Measurements from ENCODE around the gene SYCP2.
"Not testable (repeated sequence)": the region's sequence is repeated elsewhere in the genome, so short reads cannot be mapped to it uniquely, and the experiment has no call there.

SYCP2 gene, protein sequence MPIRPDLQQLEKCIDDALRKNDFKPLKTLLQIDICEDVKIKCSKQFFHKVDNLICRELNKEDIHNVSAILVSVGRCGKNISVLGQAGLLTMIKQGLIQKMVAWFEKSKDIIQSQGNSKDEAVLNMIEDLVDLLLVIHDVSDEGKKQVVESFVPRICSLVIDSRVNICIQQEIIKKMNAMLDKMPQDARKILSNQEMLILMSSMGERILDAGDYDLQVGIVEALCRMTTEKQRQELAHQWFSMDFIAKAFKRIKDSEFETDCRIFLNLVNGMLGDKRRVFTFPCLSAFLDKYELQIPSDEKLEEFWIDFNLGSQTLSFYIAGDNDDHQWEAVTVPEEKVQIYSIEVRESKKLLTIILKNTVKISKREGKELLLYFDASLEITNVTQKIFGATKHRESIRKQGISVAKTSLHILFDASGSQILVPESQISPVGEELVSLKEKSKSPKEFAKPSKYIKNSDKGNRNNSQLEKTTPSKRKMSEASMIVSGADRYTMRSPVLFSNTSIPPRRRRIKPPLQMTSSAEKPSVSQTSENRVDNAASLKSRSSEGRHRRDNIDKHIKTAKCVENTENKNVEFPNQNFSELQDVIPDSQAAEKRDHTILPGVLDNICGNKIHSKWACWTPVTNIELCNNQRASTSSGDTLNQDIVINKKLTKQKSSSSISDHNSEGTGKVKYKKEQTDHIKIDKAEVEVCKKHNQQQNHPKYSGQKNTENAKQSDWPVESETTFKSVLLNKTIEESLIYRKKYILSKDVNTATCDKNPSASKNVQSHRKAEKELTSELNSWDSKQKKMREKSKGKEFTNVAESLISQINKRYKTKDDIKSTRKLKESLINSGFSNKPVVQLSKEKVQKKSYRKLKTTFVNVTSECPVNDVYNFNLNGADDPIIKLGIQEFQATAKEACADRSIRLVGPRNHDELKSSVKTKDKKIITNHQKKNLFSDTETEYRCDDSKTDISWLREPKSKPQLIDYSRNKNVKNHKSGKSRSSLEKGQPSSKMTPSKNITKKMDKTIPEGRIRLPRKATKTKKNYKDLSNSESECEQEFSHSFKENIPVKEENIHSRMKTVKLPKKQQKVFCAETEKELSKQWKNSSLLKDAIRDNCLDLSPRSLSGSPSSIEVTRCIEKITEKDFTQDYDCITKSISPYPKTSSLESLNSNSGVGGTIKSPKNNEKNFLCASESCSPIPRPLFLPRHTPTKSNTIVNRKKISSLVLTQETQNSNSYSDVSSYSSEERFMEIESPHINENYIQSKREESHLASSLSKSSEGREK (N-terminal part only)

DNA sequence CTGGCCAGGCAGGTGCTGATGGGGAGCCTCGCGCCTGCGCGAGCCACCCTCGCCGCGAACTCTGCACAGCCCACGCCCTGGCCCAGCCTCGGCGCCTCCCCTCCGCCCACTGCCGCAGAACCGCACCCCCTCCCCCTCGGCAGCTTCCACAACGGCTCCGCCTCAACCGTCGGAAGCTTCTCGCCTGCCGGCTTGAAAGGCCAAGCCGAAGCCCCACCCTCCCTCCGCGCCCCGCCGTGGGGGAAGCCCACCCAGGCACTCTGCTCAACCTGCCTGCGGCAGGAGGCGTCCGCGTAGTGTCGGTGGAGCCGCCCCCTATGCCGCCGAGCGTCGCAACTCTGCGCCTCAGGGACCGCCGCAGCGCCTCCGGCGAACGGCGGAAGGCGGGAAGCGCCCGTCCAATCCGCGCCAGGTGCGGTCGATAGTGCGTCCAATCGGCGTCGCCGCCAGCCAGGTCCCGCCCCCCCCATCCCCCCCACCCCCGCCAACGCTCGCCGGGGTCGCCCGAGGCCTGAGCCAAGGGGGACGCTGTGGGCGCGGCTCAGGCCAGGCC is at the start of gene SYCP2:
Gene SYCP2, minus strand, starts transcription at position 342 of the 553 bp plus-strand sequence. CDS start 11,224 bp downstream, outside the sequence.
- peak; percentile 56 for DNase-seq

GRCh38 chr20:59983076-59983475 is 49.6 kb upstream of the SYCP2 start:
- no peak for DNase-seq

DNA sequence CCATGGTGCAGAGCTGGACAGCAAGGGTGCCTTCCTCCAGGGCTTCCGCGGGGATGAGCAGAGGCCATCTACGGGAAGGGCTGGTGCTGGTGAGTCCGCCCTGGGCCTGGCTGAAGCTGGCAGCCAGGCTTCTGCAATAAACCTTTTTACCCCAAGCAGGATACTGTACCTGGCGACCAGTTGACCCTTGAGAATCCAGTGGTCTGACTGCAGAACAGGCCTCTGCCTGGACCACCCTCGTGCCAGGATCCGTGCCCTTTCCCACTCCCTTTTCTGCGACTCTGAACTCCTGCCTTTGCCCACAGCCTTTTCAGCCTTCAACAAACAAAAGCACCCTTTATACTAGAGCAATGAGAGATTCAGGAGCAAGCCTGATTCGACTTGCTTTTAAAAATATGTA is 43.6 kb upstream of the SYCP2 start:
- no peak for DNase-seq

DNA sequence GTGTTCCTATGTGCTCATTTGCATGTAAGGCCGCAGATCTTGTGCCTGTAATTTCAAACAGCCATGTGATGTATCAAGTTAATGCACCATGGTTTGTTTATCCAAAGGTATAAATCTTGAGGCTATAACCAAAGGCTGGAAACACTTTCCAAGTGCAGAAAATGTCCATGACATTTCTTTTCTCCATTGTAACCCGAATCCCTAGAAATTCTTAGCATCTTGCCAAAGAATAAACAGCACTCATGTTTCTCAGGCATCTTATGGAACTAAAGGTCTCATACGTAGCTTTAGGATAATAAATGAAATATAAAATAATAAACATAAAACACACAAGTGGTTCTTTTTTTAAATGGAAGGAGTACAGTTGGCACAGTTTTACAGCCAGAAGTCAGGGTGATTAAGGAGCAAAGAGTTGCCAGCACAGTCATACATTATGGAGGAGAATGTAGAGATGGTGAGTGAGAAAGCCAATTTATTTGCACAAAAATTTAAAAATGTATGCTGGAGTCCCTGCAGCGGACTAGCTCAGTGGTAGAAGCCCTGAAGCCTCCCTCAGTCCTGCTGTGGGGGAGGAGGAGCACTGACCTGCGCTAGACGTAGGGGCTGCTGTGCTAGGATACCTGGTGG is 42.8 kb upstream of the SYCP2 start:
- no peak for DNase-seq

DNA sequence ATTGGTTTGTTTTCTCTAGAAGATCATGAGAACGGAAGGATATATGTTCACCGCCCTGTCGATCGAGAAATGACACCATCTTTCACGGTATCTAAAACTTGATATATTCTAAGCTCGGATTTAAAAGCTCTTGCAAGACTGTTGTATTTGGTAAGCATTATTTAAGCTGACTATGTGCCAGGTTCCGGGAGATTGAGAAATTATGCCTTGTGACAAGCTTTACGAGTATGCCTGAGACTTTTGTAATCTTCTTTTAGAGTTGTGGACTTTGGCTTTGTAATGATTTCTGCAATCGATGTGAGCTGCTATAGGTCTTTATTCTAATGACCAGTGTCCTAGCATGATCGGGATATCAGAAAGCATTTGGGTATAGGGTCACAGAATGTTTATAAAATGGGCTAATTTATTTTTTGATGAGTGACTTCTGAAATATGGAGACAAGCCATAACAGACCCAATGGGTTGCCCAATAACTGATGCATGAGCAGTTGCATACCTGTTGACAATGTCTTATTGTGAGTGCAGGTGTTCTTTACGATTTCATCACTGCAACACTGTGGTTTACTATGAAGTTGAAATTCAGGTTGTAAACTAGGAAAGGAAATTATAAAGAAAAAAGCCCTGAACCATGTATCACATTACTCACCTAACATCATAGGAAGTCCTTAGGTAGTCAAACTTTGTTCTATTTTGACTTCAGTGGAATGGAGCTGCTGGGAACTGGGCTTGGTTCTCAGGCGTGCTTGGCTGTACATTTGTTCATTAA is 38.8 kb upstream of the SYCP2 start:
- no peak for DNase-seq

GRCh38 chr20:59971428-59971827 is 38.0 kb upstream of the SYCP2 start:
- DNase-seq, result no peak

- DNase-seq, result no peak
These were observed 33.0 kb upstream of the SYCP2 start for GRCh38 chr20:59966428-59966827.

- DNase-seq, result no peak
These were observed 28.7 kb upstream of the SYCP2 start for GRCh38 chr20:59962155-59962554.

GRCh38 chr20:59961423-59961822 is 28.0 kb upstream of the SYCP2 start:
- DNase-seq, result no peak

DNA sequence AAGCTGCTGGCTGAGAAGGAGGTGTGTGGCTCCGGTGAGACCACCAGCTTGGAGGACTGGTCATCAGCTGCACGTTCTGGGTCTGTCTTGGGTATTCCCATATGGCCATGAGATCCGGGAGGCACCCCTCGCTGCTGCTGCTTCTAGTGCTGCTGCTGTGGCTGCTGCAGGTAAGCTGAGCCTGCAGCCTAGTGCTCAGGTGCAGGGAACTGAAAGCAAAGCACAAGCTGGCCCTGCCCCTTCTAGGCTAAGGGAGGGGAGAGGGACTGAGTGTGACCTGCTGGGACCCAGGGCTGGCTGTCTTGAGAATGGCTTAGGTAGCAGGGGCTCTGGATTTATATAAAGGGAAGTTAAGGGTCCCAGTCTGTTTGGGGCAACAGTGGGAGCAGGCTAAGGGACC is 25.2 kb upstream of the SYCP2 start:
- DNase-seq, result no peak

GRCh38 chr20:59958123-59958522 is 24.7 kb upstream of the SYCP2 start, which contains the start of gene CDH26:
Gene CDH26 (plus strand): TSS chr20:59958423. CDS start chr20:59958727, 304 bp downstream.
- no peak for DNase-seq

DNA sequence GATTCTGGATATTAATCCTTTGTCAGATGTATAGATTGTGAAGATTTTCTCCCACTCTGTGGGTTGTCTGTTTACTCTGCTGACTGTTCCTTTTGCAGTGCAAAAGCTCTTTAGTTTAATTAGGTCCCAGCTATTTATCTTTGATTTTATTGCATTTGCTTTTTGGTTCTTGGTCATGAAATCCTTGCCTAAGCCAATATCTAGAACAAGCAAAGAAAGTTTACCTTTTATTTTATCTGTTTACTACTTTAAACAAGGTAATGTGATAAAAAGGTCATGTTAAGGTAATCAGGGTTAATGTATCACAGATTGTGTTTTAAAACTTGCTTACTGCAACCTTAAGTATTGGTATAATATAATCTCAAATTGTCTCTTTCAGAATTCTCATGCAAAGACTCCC is 24.1 kb upstream of the SYCP2 start:
- DNase-seq, result not testable (repeated sequence)

DNA sequence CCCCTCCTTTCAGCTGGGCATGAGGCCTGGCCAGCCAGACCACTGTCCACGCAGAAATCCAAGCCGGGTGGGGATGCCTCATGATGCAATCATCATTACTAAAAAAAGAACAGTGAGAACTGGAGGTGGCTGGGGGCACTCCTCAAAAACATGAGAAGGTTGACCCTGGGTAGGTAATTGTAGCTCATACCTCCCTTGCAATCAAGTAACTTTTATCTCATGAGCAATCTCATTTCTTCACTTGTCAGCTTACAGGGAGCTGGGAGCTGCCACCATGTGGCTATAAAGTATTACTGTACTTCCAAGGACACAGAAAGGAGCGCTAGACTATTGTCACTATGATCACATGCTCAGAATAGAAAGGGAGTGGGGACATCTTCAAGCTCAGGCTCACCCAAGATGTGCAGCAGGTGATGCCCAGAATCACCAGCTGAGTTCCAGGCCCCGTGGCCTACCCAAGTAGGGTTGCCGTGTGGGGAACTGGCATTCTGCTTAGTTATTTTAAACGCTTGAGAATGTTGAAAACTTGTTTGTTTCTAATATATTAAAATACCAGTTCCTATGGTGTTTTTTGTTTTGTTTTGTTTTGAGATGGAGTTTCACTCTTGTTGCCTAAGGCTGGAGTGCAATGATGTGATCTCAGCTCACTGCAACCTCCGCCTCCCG is 21.8 kb upstream of the SYCP2 start:
- no peak for DNase-seq

DNA sequence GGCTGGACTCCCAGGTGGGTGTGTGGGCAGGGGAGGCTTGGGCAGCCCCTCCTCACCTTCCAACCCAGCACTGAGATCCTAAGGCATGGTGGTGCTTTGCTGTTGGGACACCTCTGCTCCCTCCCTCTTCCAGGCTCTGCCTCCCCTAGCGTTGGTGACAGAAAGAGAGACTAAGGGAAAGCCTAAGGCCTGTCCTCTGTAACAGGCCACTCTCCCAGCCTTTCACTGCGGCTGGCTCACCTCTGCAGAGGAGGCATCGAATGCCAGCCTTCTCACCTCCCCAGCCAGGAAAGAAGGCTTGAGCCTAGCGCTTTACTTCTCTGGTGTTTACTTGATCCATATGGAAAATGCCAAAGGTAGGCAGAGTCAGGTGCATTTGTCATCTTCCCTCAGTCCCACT is 21.3 kb upstream of the SYCP2 start:
- no peak for DNase-seq

GRCh38 chr20:59949911-59950310 is 16.5 kb upstream of the SYCP2 start:
- DNase-seq, result no peak

DNA sequence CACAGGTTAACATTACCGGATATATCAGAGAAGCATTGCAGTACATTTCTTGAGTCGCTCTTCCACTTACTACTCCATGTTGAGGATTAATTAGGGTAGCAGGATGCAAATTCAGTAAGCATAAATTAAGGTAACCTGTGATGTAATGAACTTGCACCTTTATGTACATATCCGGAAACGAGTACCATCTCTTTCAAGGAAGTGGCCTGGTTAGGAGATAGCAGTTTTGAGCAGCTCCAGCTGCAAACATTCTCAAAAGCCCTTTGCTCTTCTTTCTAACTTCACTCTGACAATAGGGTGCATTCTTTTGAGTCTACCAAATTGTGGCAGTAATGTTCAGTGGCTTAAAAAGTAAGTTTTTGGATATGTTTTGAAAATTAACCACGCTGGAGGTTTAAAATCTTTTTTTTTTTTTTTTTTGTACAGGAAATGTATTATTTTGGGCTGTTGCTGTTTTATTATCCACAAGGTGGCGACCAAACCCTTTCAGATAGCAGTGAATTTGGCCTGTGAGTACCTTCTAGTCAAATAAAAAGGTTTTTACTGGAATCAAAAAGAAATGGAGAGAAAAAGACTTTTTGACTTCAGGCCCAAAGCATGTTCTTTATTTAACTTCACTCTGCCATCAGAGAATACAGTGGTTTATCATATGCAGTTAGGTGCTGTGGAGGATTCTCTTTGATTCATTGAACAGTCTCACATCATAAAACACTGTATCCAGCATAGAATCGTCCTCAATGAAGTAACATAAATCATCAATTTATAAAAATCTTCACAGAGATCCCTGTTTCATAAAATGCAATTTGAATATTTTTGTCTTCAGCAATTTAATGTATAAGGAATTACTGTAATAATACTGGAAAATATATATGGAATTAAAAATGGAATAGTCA is 15.6 kb upstream of the SYCP2 start:
- DNase-seq, result no peak

- no peak for DNase-seq
These were observed 14.8 kb upstream of the SYCP2 start for GRCh38 chr20:59948212-59948611.

DNA sequence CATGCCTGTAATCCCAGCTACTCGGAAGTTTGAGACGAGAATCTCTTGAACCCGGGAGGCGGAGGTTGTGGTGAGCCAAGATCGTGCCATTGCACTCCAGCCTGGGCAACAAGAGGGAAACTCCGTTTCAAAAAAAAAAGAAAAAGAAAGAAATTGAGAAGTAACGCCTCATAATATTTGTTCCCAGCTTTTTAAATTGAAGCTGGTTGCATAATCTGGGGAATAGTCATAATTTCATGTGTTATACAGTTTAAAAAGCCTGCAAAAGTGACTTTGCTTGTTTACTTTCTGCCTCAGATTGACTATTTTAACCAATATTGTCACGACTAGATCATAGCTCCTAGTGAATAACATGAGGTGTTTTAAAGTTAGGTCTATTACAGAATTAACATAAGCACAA is 13.9 kb upstream of the SYCP2 start:
- DNase-seq, result no peak

DNA sequence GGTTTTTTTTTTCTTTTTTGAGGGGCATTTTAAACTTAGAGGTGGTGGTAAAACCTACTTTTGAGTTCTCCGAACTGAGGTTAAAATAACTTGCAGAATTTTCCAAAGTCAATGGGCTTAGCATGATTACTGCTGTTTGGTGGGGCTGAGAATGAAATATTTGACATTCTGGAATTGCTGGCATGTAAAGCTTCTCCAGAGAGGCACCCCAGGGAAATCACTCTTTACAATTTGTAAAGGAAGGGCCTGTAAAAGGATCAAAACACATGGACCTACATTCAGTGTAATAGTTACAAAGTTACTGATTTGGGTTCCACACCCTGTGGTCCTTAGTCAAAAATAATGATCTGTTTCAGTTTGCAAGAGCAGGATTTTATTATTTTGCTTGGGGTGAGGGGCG is 12.3 kb upstream of the SYCP2 start:
- no peak for DNase-seq

DNA sequence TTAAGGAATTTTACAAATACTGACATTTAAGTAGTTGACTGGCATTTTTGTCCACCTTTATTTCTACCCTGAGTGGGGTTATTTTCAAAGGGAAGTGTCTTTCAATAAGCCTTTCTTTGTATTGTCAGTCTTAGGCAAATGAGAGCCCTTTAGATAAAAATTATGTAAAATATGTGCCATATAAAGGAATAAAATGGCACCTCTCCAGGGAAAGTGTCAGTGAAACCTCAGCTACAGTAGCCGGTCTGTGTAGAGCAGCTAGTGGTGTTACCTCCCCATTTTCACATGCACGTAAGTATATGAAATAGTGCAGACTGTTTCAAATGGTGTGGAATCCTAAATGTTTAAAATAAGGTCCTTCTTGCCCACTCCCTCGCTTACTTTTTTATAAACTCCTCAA is 11.7 kb upstream of the SYCP2 start:
- DNase-seq, result no peak

All from stimulated activated CD4-positive, alpha-beta T cell treated with anti-CD3 and anti-CD28 coated beads, Interleukin-12 subunit alpha, Interleukin-12 subunit beta, amount 100 ng/mL, for 4 hours (primary cell).